Measurements from ENCODE around the gene LETM1. TPM values are rescaled to one million over a fixed set of nuclear protein-coding genes. Genes with fewer than 3 reads are reported as not detected.

LETM1 gene
- total and polyA plus RNA-seq, 2 of the 13 experiments (the other 11 are each of a cell fraction or from before 2014, with no cell fraction given) = 9.7 to 41.6 TPM

DNA sequence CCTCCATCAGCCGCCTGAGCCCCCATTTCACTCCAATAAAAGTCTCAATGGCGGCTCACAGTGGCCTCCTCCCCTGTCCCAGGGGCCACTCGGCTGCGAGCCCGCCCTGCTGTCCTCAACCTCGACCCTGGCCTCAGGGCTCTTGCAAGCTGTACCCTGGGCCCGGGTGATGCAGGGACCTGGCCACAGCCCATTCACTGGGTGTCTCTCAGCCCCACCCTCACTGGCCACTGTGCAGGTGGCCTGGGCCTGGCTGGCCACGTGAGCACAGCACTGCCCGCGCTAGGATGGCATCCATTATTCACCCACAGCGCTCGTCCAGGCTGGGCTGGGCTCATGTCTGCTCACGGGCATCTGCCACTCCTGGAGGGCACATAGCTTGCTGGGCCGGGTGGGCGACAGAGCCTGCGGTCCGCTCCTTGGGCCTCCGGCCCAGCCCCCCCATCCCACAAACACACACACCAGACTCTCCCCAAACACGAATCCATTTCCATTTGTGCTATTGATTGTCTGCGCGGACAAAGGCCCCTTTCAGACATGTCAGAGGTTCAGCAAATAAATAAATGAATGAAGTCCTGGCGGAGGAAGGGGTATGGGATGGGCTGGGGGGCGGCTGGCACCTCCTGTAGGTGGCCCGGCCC, 79.3 kb downstream of the LETM1 start (continued):
- TF ChIP-seq RERE (CRISPR knock-in tag; IDR thresholded peaks at IDR 0.05; ENCODE audit: low read depth) (0 out of 2 replicates have a peak, but pooled peaks have one; percentile 56), ZC3H4 (CRISPR knock-in tag; IDR thresholded peaks at IDR 0.05; ENCODE audit: borderline replicate concordance) (0 out of 2 replicates have a peak, but pooled peaks have one; percentile 49), NFATC3 (CRISPR knock-in tag; IDR thresholded peaks at IDR 0.05) (no peak), NFKBIZ (CRISPR knock-in tag; IDR thresholded peaks at IDR 0.05) (peak; percentile 54; the same call in 1 of the 2 replicates), ZNF230 (CRISPR knock-in tag; IDR thresholded peaks at IDR 0.05) (peak; percentile 52; the same call in 1 of the 2 replicates), PHF8 (CRISPR knock-in tag; IDR thresholded peaks at IDR 0.05) (0 out of 2 replicates have a peak, but pooled peaks have one; percentile 53), SOX13 (IDR thresholded peaks at IDR 0.05) (no peak), SOX13 (CRISPR knock-in tag; conservative IDR thresholded peaks at IDR 0.05 in 1 of 2, IDR thresholded peaks at IDR 0.05 in 1 of 2) (peak in 1 of 2 experiments; percentile 73; a peak in 1 of 4 replicates), KMT2A (CRISPR knock-in tag; IDR thresholded peaks at IDR 0.05) (0 out of 2 replicates have a peak, but pooled peaks have one; percentile 39), ZNF772 (CRISPR knock-in tag; IDR thresholded peaks at IDR 0.05) (no peak), ZNF781 (CRISPR knock-in tag; IDR thresholded peaks at IDR 0.05; ENCODE audit: borderline replicate concordance, not compliant biosample characterization) (peak; percentile 63), ZNF543 (CRISPR knock-in tag; IDR thresholded peaks at IDR 0.05) (peak; percentile 89; the same call in 1 of the 2 replicates), ARNT2 (CRISPR knock-in tag; IDR thresholded peaks at IDR 0.05; ENCODE audit: low read depth) (no peak), MEIS2 (CRISPR knock-in tag; IDR thresholded peaks at IDR 0.05) (0 out of 2 replicates have a peak, but pooled peaks have one; percentile 46), ZNF746 (CRISPR knock-in tag; IDR thresholded peaks at IDR 0.05) (peak; percentile 78), ELF4 (CRISPR knock-in tag; IDR thresholded peaks at IDR 0.05; ENCODE audit: borderline replicate concordance) (no peak), FLYWCH1 (CRISPR knock-in tag; IDR thresholded peaks at IDR 0.05) (no peak), ATF7-NPFF (CRISPR knock-in tag; IDR thresholded peaks at IDR 0.05; ENCODE audit: low read depth) (peak; percentile 65; the same call in 1 of the 2 replicates), TAF1 (CRISPR knock-in tag; IDR thresholded peaks at IDR 0.05) (peak; percentile 51; the same call in 1 of the 2 replicates), ISL2 (CRISPR knock-in tag; IDR thresholded peaks at IDR 0.05) (peak; percentile 39; the same call in 1 of the 2 replicates), CREM (IDR thresholded peaks at IDR 0.05) (peak; percentile 29; the same call in 1 of the 2 replicates), CREM (CRISPR knock-in tag; IDR thresholded peaks at IDR 0.05) (no peak)
- TF ChIP-seq, protein P1, sequence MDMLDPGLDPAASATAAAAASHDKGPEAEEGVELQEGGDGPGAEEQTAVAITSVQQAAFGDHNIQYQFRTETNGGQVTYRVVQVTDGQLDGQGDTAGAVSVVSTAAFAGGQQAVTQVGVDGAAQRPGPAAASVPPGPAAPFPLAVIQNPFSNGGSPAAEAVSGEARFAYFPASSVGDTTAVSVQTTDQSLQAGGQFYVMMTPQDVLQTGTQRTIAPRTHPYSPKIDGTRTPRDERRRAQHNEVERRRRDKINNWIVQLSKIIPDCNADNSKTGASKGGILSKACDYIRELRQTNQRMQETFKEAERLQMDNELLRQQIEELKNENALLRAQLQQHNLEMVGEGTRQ (IDR thresholded peaks at IDR 0.05; ENCODE audit: low read depth, low read length) = peak; percentile 35; the same call in 1 of the 2 replicates
- TF ChIP-seq, protein P1 (CRISPR knock-in tag; IDR thresholded peaks at IDR 0.05; ENCODE audit: borderline replicate concordance) = peak; percentile 80
